Measurements from ENCODE around the gene PPP2R2D. TPM values are rescaled to one million over a fixed set of nuclear protein-coding genes. Genes with fewer than 3 reads are reported as not detected.
"Not testable (repeated sequence)": the region's sequence is repeated elsewhere in the genome, so short reads cannot be mapped to it uniquely, and the experiment has no call there.

The PPP2R2D gene
- polyA plus RNA-seq, 4 donors = 38.5 to 49.8 (median 44.9) TPM

DNA sequence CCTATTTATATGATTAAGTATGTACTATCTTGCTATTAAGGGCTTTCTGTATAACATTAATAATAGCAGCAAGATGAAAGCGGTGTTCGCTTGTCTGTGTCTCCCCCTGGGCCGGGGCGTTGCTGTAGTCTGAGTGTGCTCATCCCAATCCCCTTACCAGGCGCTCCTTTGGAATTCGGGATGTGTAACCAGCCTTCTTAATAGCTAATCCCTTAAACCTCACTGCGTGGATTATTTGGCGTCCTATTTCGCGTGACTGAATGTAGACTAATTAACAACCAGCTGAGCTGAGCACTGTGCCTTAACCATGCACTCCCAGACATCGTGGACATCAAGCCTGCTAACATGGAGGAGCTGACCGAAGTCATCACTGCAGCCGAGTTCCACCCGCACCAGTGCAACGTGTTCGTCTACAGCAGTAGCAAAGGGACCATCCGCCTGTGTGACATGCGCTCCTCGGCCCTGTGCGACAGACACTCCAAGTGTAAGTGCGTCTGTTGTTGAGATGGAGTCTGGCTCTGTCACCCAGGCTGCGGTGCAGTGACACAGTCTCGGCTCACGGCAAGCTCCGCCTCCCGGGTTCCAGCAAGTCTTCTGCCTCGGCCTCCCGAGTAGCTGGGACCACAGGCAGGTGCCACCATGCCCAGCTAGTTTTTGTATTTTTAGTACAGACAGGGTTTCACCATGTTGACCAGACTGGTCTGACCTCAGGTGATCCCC lies 44.3 kb downstream of the PPP2R2D start:
- no peak for DNase-seq (ENCODE audit: low read depth in 4 of 4, low spot score in 3 of 4)

DNA sequence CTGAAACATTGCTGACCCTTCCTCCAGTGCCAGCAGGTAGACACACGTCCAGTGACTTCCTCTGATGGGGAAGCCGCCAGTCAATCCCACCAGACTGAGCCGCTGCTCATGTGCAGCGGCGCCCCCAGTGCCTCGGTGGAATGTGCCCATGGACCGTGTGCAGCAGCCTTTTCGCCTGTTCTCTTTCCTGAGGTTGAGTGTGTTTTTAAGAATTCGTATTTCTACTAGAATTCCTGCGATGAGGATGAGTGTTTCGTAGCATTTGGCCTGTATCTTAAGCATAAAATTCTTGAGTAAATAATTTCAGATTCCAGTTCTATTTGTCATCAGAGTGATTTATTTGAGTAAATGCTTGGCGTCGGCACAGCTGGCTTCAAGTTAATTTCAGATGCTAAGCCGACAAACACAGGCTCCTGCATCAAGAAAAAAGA lies 45.5 kb downstream of the PPP2R2D start:
- no peak for DNase-seq (ENCODE audit: low read depth in 4 of 4, low spot score in 3 of 4)

DNA sequence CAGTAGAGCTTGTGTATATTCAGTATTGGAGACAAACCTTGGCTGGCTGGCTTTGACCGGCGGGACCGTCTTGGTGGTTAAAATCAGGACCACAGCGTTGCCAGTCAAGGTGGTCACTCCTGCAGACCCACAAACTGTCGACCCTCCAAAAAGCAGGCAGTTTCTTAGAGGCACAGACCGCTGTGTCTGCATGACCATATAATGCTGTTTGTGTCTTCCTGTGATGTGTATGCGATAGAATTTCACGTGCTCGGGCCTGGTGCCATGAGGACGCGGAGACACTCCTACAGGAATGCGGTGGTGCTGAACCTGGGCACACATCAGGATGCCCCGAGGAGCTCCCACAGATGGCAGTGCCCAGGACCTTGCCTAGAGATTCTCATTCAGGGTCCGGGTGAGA lies 46.1 kb downstream of the PPP2R2D start:
- no peak for DNase-seq (ENCODE audit: low read depth in 4 of 4, low spot score in 3 of 4)

DNA sequence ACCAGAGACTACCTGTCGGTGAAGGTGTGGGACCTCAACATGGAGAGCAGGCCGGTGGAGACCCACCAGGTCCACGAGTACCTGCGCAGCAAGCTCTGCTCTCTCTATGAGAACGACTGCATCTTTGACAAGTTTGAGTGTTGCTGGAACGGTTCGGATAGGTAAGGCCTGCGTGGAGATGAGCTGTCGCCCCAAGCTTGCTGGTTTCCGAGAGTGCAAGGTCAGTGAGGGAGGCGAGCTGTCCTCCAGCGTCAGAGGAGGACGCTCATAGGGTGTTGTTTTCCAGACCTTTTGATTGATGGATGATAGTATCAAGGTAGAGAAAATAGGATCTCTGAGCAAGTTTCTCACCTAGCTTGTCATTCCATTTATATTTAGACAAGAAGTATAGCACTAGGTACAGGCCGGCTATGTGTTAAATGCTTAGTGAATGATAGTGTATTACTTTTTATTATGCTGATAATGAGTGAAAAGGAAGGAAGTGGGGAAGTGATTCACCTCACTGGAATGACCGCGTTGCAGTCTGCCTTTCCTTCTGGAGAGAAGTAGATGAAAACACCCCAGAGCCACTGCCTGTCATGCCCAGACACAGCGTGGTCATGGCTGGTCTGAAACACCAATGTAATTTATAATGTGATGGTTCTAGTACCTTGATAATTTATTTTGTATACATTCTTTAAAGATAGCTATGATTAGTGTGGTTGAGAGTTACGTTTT lies 47.0 kb downstream of the PPP2R2D start:
- DNase-seq (ENCODE audit: low read depth in 4 of 4, low spot score in 3 of 4) = no peak

DNA sequence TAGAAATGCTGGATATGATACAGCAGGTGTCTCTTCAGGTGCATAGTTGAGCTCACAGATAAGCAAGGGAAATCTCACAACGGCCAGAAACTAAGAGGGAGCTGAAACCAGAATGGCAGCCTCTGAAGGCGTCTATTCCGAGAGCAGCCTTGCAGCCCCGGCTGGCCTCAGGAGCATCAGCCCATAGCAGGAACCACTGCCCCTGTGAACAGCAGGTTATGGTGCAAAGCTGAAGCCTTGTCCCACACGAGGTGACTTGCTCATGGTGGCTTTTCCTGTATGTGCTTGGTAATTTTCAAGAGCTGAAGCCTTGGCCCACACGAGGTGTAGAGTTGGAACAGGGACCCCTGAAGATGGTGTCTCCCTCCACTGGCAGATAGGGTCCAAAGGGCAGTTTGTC lies 47.7 kb downstream of the PPP2R2D start:
- DNase-seq (ENCODE audit: low read depth in 4 of 4, low spot score in 3 of 4) = no peak

DNA sequence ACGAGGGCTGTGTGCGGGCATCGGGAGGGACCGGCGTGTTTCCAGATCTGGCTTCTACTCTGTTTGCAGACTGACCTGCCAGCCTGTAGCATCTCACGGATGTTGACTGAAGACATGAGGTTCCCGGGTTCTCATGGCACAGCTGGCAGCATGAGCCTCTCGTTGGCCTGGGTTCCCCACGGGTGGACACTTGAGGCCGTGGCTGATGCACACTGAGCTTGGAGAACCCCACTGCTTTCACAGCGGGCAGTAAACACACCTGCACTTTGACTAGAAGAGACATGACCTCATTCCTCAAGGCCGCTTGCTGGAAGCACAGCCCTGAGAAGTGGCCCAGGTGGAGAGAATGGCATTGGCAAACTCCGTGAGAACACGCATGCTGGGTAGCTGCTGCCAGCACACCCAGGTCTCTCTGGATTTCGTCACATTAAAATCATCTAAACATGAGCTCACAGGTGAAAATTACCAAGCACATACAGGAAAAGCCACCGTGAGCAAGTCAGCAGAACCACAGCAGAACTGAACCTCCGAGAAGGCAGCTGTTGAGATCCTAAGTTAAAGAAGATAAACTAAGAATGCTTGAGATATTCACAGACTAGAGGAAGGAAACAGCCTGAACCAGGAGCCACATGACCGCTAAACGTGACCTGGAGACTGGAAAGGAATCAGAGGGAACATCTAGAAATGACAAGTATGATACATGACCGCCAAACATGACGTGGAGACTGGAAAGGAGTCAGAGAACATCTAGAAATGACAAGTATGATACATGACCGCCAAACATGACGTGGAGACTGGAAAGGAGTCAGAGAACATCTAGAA lies 48.4 kb downstream of the PPP2R2D start:
- DNase-seq (ENCODE audit: low read depth in 4 of 4, low spot score in 3 of 4) = no peak

DNA sequence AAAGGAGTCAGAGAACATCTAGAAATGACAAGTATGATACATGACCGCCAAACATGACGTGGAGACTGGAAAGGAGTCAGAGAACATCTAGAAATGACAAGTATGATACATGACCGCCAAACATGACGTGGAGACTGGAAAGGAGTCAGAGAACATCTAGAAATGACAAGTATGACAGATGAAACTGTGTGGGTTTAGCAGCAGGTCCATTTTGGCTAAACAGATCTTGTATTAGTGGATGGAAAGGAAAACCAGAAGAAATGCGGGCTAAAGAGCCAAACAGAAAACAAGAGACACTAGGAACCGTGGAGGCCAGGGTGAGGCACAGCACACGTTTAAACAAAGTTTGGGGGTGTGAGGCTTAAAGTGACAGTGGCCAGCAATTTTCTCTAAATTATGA lies 49.1 kb downstream of the PPP2R2D start:
- DNase-seq (ENCODE audit: low read depth in 4 of 4, low spot score in 3 of 4) = not testable (repeated sequence)

DNA sequence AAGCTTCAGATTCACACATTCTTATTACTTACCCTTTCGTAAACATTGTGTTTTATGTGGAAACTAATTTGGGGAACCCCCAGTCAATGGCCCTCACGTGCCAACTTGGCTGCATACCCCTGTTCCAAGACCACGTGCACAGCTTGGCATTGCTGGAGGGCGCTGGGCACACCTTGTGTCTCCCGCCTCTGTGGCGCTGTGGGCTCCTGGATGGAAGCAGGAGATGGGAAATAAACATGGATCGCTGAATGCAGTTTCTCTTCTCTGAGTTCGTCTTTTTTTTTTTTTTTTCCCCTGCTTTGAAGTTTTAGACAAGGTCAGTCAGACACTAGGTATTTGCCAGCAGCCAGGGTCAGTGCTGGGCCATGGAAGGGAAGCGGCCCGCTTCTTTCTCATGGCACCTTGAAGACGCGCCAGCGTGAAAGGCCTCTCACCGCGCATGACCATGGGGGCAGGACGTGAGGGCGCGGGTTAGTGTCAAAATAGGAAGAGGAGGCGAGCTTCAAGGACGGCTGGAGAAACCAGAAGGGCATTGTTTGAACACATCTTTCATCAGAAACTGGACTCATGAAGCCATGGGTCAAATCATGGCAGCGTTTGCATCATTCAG lies 53.7 kb downstream of the PPP2R2D start:
- DNase-seq (ENCODE audit: low read depth in 4 of 4, low spot score in 3 of 4) = no peak

DNA sequence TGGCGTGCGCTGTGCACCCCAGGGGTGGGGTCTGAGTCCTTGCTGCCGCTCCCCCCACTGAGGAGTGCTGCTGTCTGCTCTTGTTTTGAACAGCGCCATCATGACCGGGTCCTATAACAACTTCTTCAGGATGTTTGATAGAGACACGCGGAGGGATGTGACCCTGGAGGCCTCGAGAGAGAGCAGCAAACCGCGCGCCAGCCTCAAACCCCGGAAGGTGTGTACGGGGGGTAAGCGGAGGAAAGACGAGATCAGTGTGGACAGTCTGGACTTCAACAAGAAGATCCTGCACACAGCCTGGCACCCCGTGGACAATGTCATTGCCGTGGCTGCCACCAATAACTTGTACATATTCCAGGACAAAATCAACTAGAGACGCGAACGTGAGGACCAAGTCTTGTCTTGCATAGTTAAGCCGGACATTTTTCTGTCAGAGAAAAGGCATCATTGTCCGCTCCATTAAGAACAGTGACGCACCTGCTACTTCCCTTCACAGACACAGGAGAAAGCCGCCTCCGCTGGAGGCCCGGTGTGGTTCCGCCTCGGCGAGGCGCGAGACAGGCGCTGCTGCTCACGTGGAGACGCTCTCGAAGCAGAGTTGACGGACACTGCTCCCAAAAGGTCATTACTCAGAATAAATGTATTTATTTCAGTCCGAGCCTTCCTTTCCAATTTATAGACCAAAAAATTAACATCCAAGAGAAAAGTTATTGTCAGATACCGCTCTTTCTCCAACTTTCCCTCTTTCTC lies 55.0 kb downstream of the PPP2R2D start:
- no peak for DNase-seq (ENCODE audit: low read depth in 4 of 4, low spot score in 3 of 4)

DNA sequence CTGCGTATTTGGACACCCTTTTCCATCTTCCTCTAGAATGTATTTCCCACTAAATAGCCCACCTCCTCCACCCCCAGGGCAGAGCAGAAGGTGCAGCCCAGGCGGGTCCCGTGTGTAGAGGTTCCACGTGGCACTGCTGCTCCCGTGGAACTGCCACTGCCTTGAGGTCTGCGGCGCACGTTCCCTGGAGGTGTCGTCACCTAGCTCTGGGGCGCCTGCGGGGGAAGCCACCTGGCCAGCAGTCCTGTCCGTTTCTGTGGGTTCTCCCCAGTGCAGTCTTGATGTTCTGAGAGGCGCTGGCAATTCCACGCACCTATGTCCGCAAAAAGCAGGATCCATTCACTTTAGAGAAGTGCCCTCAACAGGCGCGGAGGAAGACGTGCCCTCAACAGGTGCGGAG lies 59.0 kb downstream of the PPP2R2D start:
- no peak for DNase-seq (ENCODE audit: low read depth in 4 of 4, low spot score in 3 of 4)

DNA sequence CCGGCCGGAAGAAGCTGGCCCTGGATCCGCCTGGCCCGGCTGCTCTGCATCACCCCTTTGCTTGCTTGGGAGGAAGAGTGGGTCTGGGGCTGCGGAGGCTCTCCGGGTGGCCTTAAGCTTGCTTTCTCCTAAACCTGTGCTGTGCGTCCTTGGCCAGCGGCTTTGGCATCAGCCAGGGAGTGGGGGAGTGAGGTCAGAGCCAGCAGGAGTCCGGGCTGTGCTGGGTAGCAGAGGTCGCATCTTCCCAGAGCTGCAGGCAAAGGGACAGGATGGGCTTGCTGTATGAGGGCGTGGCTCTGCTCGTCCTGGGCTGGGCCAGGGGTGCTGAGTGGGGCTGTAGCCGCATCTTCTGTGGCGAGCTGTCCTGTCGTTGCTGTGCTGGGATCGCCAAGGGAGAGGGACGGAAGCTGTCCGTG lies 59.8 kb downstream of the PPP2R2D start:
- no peak for DNase-seq (ENCODE audit: low read depth in 4 of 4, low spot score in 3 of 4)

DNA sequence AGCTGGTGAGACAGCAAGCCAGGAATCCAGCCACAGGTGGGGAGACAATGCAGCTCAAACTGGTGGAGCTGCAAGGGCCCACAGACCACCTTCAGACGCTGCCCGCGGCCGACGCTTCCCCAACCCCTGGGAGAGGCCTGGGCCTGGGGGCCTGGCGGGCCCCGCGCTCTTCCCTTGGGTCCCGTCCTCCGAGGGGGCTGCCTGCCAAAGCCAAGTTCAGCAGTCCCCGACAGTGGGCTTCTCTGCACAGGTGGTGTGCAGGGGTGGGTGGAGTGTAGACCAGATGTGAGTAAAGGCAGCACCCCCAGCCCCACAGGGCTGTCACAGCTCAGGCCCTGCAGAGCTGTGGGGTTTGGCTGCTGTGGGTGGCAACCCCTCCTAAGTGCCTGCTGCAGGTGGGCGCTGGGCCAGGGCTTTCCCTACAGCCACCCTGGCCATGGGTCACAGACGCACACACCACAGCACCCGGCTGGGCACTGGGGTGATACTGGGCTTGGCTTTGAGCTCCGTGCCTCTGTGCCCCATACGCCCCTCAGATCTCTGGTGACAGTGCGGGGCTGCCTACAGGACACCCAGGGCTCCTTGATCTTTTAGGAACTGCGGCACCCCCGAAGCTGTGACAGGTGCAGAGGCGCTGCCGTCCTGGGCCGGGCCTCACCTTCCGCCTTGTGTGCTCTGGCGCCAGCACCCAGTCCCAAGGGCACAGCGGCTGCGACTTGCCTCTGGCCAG lies 60.4 kb downstream of the PPP2R2D start:
- no peak for DNase-seq (ENCODE audit: low read depth in 4 of 4, low spot score in 3 of 4)

DNA sequence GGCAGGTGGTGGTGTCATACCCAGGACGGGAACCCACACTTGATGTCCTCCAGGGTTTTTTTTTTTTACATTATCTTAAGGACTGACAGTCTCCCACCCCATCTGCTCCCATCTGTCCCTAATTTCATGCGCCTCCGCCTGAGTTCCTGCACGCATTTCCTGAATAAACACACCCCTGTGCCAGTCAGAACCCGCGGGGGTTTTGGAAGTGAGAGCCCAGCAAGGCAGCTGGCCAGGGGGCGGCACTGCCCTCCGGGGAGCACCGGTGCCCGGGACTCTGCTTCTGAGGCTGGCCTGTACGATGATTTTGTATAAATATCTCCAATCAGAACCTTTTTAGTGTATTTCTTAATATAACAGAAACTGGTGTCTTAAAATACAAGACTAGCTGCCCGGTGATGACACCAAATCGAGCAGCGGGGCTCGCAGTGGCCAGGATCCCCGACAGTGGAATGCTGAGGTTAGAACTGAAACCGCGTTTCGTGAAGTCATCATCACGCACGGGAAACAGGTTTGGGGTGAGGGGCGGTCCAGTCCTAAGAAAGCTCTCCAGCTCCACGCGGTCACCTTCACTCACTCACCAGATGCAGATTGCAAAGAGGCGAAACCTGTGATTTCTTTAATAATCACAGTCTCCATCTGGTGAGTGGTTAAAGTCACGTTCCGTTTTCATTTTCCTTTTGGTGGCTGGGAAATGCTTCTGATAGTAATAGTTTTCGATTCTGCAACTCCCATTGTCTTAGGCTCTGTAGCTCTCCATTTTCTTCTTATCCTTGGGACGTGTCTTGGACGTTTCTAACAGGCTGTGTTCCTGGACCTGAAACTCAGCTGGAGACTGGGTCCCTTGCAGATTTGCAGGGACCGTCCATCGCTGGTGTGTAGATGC lies 61.2 kb downstream of the PPP2R2D start:
- DNase-seq (ENCODE audit: low read depth in 4 of 4, low spot score in 3 of 4) = no peak

DNA sequence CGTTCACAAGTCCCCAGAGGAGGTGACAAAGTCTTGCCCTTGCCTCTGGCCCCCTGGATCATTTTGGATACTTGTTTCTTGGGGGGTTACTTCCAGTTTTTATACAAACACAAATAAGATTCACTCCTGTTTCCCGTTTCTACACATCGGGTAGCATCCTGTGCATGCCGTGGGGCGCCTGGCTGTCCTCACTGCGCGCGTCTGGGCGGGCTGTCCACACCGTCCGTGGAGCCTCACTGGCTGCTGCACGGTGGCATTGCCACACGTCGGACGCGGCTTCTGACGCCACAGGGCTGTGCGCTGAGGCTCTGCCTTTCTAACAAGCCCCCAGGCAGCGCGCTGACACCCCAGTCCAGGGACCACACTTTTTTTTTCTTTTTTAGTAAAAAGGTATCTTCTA lies 62.5 kb downstream of the PPP2R2D start:
- DNase-seq (ENCODE audit: low read depth in 4 of 4, low spot score in 3 of 4) = no peak

DNA sequence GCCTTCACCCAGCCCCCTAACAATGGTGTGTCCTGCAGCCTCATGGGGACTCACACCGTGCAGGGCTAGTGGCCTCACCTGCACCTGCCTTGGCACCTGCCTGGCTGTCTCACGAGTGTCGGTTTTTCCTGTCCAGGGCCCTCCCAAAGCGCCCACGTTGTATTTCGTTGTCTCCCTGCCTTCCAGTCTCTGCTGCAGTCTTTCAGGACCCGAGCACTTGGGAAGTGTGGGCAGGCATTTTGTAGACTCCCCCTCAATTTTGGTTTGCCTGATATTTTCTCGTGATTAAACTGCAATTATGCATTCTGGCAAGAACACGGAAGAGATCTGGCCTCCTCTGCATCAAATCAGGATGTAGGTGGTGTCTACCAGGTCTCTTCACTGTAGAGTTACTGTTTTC lies 63.0 kb downstream of the PPP2R2D start:
- no peak for DNase-seq (ENCODE audit: low read depth in 4 of 4, low spot score in 3 of 4)

DNA sequence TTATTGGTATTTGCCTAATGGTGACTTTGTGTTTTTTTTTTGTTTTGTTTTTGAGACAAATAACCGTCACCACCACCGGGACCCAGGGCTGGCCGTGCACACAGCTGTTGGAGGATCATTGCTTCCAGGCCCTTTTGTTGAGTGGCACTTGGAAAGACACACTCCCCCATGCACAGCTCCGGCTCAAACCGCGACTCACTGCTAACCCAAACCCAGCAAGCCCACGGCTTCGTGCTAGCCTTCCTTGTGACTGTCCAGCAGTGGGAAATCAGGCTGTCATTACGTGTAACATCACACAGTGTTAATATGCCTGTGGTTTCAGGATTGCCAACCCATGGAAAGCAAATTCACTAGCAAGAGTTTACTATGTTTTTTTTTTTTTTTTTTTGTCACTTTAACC lies 63.5 kb downstream of the PPP2R2D start:
- no peak for DNase-seq (ENCODE audit: low read depth in 4 of 4, low spot score in 3 of 4)

DNA sequence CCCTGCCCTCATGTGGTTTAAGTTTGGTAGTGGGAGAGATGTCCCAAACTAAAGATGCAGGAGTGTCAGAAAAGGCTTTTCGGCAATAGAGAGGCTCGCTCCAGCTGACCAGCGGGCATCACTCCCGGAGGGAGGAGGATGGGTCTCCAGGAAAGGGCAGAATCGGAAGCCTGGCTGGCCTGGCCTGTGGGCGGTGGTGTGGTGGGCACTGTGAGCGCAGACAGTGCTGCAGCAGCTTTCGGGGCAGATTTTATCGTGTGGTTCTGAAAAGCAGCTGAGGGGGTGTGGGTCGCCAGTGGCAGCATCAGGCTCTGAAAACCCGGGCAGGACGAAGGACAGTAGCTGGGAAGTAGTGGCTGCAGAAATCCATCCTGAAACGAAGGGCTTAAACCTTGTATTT lies 68.1 kb downstream of the PPP2R2D start:
- DNase-seq (ENCODE audit: low read depth in 4 of 4, low spot score in 3 of 4) = no peak

DNA sequence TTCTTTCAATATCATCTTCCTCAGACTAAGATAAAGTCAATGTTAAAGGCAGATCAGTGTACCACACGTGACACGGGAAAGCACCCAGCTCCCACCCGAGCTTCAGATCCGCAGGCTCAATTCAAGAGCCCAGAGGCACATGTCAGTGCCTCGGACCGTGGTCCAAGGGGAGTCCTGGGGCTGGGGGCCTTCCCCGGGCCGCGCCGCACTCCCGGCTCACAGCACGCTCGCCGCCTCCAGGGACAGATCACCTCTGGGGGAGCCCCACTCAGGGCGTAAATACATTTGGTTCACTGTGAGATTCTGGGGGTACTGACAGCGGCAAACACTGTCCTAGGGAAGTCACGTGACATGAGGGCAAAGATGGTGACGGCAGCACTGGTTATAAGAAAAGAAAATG lies 70.1 kb downstream of the PPP2R2D start:
- no peak for DNase-seq (ENCODE audit: low read depth in 4 of 4, low spot score in 3 of 4)

DNA sequence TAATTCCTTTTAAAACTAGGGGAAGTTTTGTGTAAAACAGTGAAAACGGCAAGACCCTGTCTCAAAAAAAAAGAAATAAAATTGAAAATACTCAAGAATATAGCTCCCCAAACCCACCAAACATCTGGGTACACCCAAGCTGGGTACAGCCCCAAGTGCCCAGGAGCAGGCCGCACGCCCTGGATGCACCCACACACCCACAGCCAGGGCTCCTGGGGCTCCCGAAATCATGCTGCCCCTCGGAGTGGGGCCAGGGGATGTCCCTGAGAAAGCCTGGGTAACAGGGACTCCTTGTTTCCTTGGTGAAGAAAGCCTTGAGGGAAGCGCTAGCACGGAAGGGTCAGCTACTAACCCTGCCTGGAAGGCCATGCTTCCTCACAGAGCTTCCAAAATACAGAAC lies 70.8 kb downstream of the PPP2R2D start:
- DNase-seq (ENCODE audit: low read depth in 4 of 4, low spot score in 3 of 4) = no peak

Data from left renal pelvis (tissue), 4 donors.